Measurements from ENCODE around the gene DNAL1. TPM values are rescaled to one million over a fixed set of nuclear protein-coding genes. Genes with fewer than 3 reads are reported as not detected.
A peak's percentile ranks its signal among the peaks of the same experiment; 100 is the strongest.
"Not testable (repeated sequence)": the region's sequence is repeated elsewhere in the genome, so short reads cannot be mapped to it uniquely, and the experiment has no call there.

Gene DNAL1
- total RNA-seq, 1 donor from 2014 or later: 7.7 TPM

GRCh38 chr14:73640796-73641365 is 3.9 kb upstream of the DNAL1 start:
- no peak for TF ChIP-seq CTCF (IDR thresholded peaks at IDR 0.05)
- Mint-ChIP-seq H3K36me3 (ENCODE audit: low read depth) (peaks cover 4% of the 10 kb centered on the region), H3K27me3 (no peaks in the 10 kb centered on the region), H3K4me1 (peaks cover 14% of the 10 kb centered on the region), H3K4me3 (no peak overlapping the region), H3K27ac (no peak overlapping the region), H3K9me3 (no peaks in the 10 kb centered on the region)
- DNase-seq (no peak), ATAC-seq (ENCODE audit: low read depth) (no peak)
- CTCF ChIA-PET: no interaction called here
- POLR2A ChIA-PET: no interaction called here
- intact Hi-C loops (cut with micrococcal nuclease): no loop called here

- ChIA-PET CTCF (interaction anchor here (1.7 to 4.2 kb wide), 2 partner anchors 12 to 137 kb away, joined by 6 to 13 read pairs; no protein-coding TSS in a partner anchor), POLR2A (interaction anchor here (0.6 to 2.3 kb wide), 7 partner anchors 11 to 241 kb away, joined by 3 to 8 read pairs (median 3); partner anchors contain the start of genes ACOT2, PNMA1 and ZNF410)
- H3K36me3 Mint-ChIP-seq (ENCODE audit: low read depth): peaks cover 4% of the 10 kb centered on the region
- H3K4me3 Mint-ChIP-seq: peak overlapping the region; percentile 93
- no peak for DNase-seq
- ATAC-seq (ENCODE audit: low read depth): no peak
- H3K9me3 Mint-ChIP-seq: no peaks in the 10 kb centered on the region
- H3K4me1 Mint-ChIP-seq: peaks cover 14% of the 10 kb centered on the region
- intact Hi-C loops (cut with micrococcal nuclease): loop anchor here (2.0 kb wide), 2 partner anchors 68 to 440 kb away; partner anchors contain the start of genes ALDH6A1 and LIN52
- TF ChIP-seq CTCF (IDR thresholded peaks at IDR 0.05): no peak
- no peaks in the 10 kb centered on the region for H3K27me3 Mint-ChIP-seq
- H3K27ac Mint-ChIP-seq: peak overlapping the region; percentile 87
These were observed 443 bp downstream of the DNAL1 start for GRCh38 chr14:73645248-73645610.

GRCh38 chr14:73651005-73651404 is 6.2 kb downstream of the DNAL1 start:
- Mint-ChIP-seq H3K9me3 (peaks cover 3% of the 10 kb centered on the region), H3K4me1 (no peaks in the 10 kb centered on the region), H3K36me3 (ENCODE audit: low read depth) (peaks cover 10% of the 10 kb centered on the region), H3K4me3 (no peak overlapping the region), H3K27me3 (no peaks in the 10 kb centered on the region), H3K27ac (no peak overlapping the region)
- DNase-seq (no peak), ATAC-seq (ENCODE audit: low read depth) (no peak)
- TF ChIP-seq CTCF (IDR thresholded peaks at IDR 0.05): no peak
- ChIA-PET CTCF (no interaction called here), POLR2A (no interaction called here)
- intact Hi-C loops (cut with micrococcal nuclease): no loop called here

GRCh38 chr14:73655851-73656250 is 11.1 kb downstream of the DNAL1 start:
- no peak for DNase-seq
- CTCF ChIA-PET: no interaction called here
- POLR2A ChIA-PET: no interaction called here
- ATAC-seq (ENCODE audit: low read depth): no peak
- Mint-ChIP-seq H3K4me1 (no peaks in the 10 kb centered on the region), H3K27ac (no peak overlapping the region), H3K9me3 (peaks cover 3% of the 10 kb centered on the region), H3K27me3 (no peaks in the 10 kb centered on the region), H3K4me3 (no peak overlapping the region), H3K36me3 (ENCODE audit: low read depth) (peaks cover 15% of the 10 kb centered on the region)
- intact Hi-C loops (cut with micrococcal nuclease): no loop called here
- no peak for TF ChIP-seq CTCF (IDR thresholded peaks at IDR 0.05)

- DNase-seq; H3K4me1 Mint-ChIP-seq; H3K27me3 Mint-ChIP-seq; intact Hi-C loops (cut with micrococcal nuclease); H3K4me3 Mint-ChIP-seq; POLR2A ChIA-PET; H3K9me3 Mint-ChIP-seq; H3K27ac Mint-ChIP-seq; CTCF ChIA-PET; ATAC-seq (ENCODE audit: low read depth): not testable (repeated sequence)
- peaks cover 13% of the 10 kb centered on the region for H3K36me3 Mint-ChIP-seq (ENCODE audit: low read depth)
These were observed 14.4 kb downstream of the DNAL1 start for GRCh38 chr14:73659202-73659601.

GRCh38 chr14:73660511-73660910 is 15.7 kb downstream of the DNAL1 start:
- peaks cover 13% of the 10 kb centered on the region for H3K36me3 Mint-ChIP-seq (ENCODE audit: low read depth)
- no peak overlapping the region for H3K27ac Mint-ChIP-seq
- TF ChIP-seq CTCF (IDR thresholded peaks at IDR 0.05): no peak
- ATAC-seq (ENCODE audit: low read depth): no peak
- H3K27me3 Mint-ChIP-seq: no peaks in the 10 kb centered on the region
- H3K4me1 Mint-ChIP-seq: no peaks in the 10 kb centered on the region
- no peaks in the 10 kb centered on the region for H3K9me3 Mint-ChIP-seq
- intact Hi-C loops (cut with micrococcal nuclease): no loop called here
- DNase-seq: no peak
- H3K4me3 Mint-ChIP-seq: no peak overlapping the region
- ChIA-PET POLR2A (interaction anchor here (0.6 kb wide), 1 partner anchor 22 kb away, joined by 5 read pairs; no protein-coding TSS in a partner anchor), CTCF (no interaction called here)

Measured in activated B cell treated with CpG ODN at 0.5 μM for 24 hours (primary cell).